SH-SY5Y (cell line): ENCODE results near the gene SMARCA2.

Source experiments
- GATA2 ChIP-seq: IDR thresholded peaks from 2 replicates; pipeline ENCODE4 v1.6.1; 2011; ENCODE audit warnings: mild to moderate bottlenecking, low read depth, low read length
- GATA3 ChIP-seq: IDR thresholded peaks from 2 replicates; pipeline ENCODE4 v1.6.1; 2011; ENCODE audit warnings: low read depth, mild to moderate bottlenecking, low read length, moderate library complexity

GRCh38 chr9:1989500-1989899, 25.6 kb upstream of the SMARCA2 start:
- TF ChIP-seq GATA2: no peak
- no peak for TF ChIP-seq GATA3
